Hepatocyte (in vitro differentiated cells): ENCODE measurements around the gene TMEM250.

ENCODE experiments used
- EZH2 ChIP-seq: fragments of 200-600 bp; sonication (generic); IDR thresholded peaks from 2 replicates; pipeline ENCODE4 v1.6.1; 2016; ENCODE audit warnings: antibody characterized with exemption, mild to moderate bottlenecking, borderline replicate concordance
- EZH2phosphoT487 ChIP-seq: fragments of 200-600 bp; sonication (generic); IDR thresholded peaks from one replicate; pipeline ENCODE4 v1.6.1; 2018; ENCODE audit warnings: antibody characterized with exemption, mild to moderate bottlenecking, low read depth, moderate library complexity; ENCODE audit not compliant: unreplicated experiment, severe bottlenecking
- TF ChIP-seq, protein P1 (sequence below): fragments of 200-600 bp; sonication (generic); IDR thresholded peaks from 2 replicates; pipeline ENCODE4 v1.5.1; 2016; ENCODE audit warnings: antibody characterized with exemption, mild to moderate bottlenecking; ENCODE audit not compliant: poor library complexity

DNA sequence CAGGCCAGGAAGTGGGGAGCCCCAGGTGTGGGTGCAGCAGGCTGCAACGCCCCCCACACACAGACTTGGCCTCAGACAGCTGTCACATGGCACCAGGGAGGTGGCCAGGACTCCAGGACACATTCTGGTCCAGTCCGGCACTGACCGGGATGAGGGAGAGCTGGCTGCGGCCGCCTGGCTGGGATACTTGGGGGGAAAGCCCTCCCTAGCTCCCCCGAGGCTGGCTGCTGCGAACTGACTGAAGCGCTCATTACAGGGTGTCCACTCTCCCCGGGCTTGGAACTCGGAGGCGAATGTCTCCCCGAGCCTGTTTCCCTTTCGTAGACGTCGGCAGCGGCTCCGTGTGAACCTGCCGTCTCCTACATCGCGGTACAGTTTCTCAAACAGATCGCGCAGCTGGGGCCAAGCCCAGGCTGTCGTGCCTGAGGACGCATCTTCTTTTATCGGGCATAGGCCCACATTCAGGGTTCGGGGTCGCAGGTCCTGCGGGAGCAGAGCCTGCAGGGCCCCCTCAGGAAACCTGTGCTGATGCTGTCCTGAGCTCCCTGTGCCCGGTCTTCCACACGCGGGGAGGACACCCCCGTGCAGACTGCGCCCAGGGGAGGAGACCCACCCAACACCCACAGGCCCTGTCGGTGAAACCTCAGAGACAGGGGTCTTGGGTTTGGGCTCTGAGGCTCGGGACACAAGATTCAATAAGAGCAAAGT lies 43.4 kb downstream of the TMEM250 start:
- TF ChIP-seq, protein P1, sequence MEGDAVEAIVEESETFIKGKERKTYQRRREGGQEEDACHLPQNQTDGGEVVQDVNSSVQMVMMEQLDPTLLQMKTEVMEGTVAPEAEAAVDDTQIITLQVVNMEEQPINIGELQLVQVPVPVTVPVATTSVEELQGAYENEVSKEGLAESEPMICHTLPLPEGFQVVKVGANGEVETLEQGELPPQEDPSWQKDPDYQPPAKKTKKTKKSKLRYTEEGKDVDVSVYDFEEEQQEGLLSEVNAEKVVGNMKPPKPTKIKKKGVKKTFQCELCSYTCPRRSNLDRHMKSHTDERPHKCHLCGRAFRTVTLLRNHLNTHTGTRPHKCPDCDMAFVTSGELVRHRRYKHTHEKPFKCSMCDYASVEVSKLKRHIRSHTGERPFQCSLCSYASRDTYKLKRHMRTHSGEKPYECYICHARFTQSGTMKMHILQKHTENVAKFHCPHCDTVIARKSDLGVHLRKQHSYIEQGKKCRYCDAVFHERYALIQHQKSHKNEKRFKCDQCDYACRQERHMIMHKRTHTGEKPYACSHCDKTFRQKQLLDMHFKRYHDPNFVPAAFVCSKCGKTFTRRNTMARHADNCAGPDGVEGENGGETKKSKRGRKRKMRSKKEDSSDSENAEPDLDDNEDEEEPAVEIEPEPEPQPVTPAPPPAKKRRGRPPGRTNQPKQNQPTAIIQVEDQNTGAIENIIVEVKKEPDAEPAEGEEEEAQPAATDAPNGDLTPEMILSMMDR, result no peak
- TF ChIP-seq EZH2 (no peak), EZH2phosphoT487 (no peak)
